AG09309 (cell line): Measurements from ENCODE around the gene ARFRP1.

Source experiments
- DNase-seq: peaks from one replicate; pipeline ENCODE4 v3.0.0-alpha.2; 2010; ENCODE audit warnings: low read depth
- H3K4me3 ChIP-seq: 2 replicates; pipeline ENCODE4 v1.5.1; 2011; ENCODE audit warnings: mild to moderate bottlenecking, low read depth, low read length, moderate library complexity; ENCODE audit not compliant: control insufficient read depth
- TF ChIP-seq, protein P1 (sequence below): IDR thresholded peaks from 2 replicates; pipeline ENCODE4 v1.5.1; 2011; ENCODE audit warnings: mild to moderate bottlenecking, low read depth, low read length, inconsistent platforms; ENCODE audit not compliant: insufficient read depth, control insufficient read depth; ENCODE audit errors: missing control alignments

ARFRP1 gene

DNA sequence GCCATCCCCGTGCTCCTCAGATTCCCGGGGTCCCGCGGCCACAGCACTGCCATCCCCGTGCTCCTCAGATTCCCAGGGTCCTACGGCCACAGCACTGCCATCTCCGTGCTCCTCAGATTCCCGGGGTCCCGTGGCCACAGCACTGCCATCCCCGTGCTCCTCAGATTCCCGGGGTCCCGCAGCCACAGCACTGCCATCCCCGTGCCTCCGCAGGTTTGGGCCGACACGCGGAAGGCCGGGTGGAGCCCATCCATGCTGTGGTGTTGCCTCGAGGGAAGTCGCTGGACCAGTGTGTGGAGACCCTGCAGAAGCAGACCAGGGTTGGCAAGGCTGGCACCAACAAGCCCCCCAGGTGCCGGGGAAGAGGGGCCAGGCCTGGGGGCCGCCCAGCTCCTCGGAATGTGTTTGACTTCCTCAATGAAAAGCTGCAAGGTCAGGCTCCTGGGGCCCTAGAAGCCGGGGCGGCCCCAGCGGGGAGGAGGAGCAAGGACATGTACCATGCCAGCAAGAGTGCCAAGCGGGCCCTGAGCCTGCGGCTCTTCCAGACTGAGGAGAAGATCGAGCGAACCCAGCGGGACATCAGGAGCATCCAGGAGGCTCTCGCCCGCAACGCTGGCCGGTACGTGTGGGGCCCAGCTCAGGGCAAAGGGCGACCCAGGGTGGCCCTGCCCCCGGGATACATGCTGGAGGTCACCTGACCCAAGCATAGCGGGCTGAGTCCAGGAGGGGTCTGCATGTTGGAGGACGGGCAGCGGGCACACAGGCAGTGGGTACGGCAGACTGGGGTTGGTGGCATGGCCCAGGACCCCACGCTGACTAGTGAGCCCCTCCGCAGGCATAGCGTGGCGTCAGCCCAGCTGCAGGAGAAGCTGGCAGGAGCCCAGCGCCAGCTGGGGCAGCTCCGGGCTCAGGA, 27.4 kb upstream of the ARFRP1 start:
- no peak overlapping the region for H3K4me3 ChIP-seq
- TF ChIP-seq, protein P1, sequence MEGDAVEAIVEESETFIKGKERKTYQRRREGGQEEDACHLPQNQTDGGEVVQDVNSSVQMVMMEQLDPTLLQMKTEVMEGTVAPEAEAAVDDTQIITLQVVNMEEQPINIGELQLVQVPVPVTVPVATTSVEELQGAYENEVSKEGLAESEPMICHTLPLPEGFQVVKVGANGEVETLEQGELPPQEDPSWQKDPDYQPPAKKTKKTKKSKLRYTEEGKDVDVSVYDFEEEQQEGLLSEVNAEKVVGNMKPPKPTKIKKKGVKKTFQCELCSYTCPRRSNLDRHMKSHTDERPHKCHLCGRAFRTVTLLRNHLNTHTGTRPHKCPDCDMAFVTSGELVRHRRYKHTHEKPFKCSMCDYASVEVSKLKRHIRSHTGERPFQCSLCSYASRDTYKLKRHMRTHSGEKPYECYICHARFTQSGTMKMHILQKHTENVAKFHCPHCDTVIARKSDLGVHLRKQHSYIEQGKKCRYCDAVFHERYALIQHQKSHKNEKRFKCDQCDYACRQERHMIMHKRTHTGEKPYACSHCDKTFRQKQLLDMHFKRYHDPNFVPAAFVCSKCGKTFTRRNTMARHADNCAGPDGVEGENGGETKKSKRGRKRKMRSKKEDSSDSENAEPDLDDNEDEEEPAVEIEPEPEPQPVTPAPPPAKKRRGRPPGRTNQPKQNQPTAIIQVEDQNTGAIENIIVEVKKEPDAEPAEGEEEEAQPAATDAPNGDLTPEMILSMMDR = no peak
- no peak for DNase-seq

DNA sequence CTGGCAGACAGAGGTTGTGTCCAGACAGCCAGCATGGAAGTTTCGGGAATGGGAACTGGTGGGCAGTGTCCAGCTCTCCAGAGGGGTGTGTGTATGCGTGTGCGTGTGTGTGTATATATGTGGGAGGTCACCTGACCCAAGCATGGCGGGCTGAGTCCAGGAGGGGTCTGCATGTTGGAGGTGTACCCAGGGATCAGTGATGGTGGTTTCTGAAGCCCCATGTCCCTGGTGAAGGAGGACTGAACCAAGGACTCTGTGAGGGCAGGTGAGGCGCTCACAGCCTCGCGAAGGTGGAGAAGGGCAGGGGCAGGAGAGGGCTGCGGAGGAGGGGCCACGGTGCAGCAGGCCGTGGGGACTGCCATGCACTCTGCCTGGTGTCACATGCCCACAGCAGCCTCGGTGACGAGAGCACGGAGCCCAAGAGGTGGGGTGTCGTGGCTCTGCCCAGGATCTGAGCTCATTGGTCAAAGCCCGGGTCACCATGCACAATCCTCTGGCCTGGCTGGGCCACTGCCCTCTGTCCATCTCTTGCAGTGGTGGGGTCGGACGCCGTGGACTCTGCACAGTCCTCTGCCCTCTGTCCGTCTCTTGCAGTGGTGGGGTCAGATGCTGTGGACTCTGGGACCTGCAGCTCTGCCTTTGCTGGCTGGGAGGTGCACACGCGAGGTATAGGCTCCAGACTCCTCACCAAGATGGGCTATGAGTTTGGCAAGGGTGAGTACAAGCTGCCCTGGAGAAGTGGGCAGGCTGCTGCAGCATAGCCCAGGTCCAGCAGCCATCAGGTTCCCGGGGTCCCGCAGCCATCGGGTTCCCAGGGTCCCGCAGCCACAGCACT, 26.6 kb upstream of the ARFRP1 start:
- TF ChIP-seq, protein P1 = no peak
- DNase-seq = no peak
- H3K4me3 ChIP-seq = no peak overlapping the region

DNA sequence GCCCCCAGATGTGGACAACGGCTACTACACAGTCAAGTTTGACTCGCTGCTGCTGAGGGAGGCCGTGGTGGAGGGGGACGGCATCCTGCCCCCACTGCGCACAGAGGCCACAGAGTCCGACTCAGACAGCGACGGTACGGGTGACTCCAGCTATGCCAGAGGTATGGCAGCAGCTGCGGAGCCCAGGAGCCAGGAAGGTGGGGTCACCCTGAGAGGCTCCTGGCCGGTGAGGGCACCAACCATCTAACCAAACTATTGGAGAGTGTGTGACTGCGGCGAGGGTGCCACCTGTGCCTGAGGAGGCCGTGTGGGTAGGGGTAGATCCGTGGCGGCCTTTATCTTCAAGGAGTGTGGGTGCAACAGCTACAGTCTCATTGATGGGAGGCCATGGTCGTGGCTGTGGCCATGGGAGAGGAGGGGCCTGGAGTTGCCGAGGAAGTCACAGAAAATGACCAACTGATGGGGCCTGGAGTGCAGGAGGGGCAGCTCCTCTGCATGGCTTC, 25.9 kb upstream of the ARFRP1 start:
- no peak overlapping the region for H3K4me3 ChIP-seq
- TF ChIP-seq, protein P1 = no peak
- no peak for DNase-seq

DNA sequence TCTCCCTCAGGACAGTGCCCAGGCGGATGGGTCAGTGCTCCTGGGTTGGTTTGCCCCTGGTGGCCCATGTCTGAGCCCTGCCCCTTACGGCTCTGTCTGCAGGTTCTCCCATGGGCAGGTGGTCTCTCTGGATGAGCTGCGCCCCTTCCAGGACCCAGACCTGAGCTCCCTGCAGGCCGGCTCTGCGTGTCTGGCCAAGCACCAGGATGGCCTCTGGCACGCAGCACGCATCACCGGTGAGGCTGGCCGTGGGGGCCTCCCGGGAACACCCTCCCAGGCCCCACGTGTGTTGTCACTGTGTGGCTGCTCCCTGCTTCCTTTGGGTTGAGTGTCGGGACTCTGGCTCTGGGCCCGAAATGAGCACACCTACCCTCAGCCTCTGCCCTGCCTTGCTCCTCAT, 25.3 kb upstream of the ARFRP1 start:
- DNase-seq = no peak
- H3K4me3 ChIP-seq = no peak overlapping the region
- TF ChIP-seq, protein P1 = no peak

DNA sequence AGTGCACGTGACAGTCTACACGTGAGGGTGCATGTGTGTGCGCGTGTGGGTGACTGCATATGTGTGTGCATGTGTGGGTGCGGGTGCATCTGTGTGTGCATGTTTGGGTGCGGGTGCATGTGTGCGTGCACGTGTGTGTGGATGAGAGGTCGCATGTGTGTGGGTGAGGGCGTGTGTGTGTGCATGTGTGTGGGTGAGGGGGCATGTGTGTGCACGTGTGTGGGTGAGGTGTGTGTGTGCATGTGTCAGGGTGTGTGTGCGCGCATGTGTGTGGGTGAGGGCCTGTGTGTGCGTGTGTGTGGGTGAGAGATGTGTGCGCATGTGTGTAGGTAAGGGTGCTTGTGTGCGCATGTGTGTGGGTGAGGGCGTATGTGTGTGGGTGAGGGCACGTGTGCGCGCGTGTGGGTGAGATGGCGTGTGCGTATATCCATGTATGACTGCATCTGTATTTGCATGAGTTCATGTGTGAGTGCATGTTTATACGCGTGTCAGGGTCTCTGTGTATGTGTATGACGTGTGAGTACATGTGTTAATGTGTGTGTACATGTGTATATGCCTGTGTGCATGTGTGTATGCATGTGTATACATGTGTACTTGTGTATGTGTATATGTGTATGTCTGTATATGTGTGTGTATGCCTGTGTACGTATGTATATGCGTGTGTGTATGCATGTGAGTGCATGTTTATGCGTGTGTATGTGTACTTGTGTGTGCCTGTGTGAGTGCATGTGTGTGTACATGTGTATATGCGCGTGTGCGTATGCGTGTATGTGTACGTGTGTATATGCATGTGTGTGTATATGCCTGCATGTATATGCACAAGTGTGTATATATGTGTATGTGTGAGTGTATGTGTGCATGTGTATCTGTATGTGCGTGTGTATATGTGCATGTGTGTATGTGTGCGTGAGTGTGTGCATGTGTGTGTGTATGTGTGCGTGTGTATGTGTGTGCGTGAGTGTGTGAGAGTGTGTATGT, 24.6 kb upstream of the ARFRP1 start:
- no peak for DNase-seq
- TF ChIP-seq, protein P1 = no peak
- H3K4me3 ChIP-seq = no peak overlapping the region
